ENCODE measurements around the gene PAX9. TPM values are rescaled to one million over a fixed set of nuclear protein-coding genes. Genes with fewer than 3 reads are reported as not detected.

PAX9 gene
- total and polyA plus RNA-seq, 9 of the 15 experiments (the other 6 are each of a cell fraction or from before 2014, with no cell fraction given), result 0.87 to 2.4 (median 1.3) TPM

- no peaks in the 10 kb centered on the region for H3K27me3 ChIP-seq (ENCODE audit: control insufficient read depth in 2 of 2, insufficient read depth in 2 of 2, low read length in 2 of 2)
- FAIRE-seq, result no peak
- POLR2A ChIA-PET, result interaction anchor here (1.1 to 1.5 kb wide), 2 partner anchors 9 to 15 kb away, joined by 3 to 4 read pairs; no protein-coding TSS in a partner anchor
- no peak for TF ChIP-seq HDAC8 (tag; IDR thresholded peaks at IDR 0.05)
- peak; percentile 24; the same call in 1 of the 2 replicates for TF ChIP-seq ZNF263 (CRISPR knock-in tag; IDR thresholded peaks at IDR 0.05; ENCODE audit: borderline replicate concordance)
- no peak for TF ChIP-seq YY1 (IDR thresholded peaks at IDR 0.05; ENCODE audit: borderline replicate concordance in 1 of 3, control insufficient read depth in 1 of 3, extremely low read depth in 1 of 3, insufficient read depth in 3 of 3, insufficient read length in 1 of 3, insufficient replicate concordance in 2 of 3, low read depth in 1 of 3, low read length in 2 of 3)
- TF ChIP-seq, protein P1, sequence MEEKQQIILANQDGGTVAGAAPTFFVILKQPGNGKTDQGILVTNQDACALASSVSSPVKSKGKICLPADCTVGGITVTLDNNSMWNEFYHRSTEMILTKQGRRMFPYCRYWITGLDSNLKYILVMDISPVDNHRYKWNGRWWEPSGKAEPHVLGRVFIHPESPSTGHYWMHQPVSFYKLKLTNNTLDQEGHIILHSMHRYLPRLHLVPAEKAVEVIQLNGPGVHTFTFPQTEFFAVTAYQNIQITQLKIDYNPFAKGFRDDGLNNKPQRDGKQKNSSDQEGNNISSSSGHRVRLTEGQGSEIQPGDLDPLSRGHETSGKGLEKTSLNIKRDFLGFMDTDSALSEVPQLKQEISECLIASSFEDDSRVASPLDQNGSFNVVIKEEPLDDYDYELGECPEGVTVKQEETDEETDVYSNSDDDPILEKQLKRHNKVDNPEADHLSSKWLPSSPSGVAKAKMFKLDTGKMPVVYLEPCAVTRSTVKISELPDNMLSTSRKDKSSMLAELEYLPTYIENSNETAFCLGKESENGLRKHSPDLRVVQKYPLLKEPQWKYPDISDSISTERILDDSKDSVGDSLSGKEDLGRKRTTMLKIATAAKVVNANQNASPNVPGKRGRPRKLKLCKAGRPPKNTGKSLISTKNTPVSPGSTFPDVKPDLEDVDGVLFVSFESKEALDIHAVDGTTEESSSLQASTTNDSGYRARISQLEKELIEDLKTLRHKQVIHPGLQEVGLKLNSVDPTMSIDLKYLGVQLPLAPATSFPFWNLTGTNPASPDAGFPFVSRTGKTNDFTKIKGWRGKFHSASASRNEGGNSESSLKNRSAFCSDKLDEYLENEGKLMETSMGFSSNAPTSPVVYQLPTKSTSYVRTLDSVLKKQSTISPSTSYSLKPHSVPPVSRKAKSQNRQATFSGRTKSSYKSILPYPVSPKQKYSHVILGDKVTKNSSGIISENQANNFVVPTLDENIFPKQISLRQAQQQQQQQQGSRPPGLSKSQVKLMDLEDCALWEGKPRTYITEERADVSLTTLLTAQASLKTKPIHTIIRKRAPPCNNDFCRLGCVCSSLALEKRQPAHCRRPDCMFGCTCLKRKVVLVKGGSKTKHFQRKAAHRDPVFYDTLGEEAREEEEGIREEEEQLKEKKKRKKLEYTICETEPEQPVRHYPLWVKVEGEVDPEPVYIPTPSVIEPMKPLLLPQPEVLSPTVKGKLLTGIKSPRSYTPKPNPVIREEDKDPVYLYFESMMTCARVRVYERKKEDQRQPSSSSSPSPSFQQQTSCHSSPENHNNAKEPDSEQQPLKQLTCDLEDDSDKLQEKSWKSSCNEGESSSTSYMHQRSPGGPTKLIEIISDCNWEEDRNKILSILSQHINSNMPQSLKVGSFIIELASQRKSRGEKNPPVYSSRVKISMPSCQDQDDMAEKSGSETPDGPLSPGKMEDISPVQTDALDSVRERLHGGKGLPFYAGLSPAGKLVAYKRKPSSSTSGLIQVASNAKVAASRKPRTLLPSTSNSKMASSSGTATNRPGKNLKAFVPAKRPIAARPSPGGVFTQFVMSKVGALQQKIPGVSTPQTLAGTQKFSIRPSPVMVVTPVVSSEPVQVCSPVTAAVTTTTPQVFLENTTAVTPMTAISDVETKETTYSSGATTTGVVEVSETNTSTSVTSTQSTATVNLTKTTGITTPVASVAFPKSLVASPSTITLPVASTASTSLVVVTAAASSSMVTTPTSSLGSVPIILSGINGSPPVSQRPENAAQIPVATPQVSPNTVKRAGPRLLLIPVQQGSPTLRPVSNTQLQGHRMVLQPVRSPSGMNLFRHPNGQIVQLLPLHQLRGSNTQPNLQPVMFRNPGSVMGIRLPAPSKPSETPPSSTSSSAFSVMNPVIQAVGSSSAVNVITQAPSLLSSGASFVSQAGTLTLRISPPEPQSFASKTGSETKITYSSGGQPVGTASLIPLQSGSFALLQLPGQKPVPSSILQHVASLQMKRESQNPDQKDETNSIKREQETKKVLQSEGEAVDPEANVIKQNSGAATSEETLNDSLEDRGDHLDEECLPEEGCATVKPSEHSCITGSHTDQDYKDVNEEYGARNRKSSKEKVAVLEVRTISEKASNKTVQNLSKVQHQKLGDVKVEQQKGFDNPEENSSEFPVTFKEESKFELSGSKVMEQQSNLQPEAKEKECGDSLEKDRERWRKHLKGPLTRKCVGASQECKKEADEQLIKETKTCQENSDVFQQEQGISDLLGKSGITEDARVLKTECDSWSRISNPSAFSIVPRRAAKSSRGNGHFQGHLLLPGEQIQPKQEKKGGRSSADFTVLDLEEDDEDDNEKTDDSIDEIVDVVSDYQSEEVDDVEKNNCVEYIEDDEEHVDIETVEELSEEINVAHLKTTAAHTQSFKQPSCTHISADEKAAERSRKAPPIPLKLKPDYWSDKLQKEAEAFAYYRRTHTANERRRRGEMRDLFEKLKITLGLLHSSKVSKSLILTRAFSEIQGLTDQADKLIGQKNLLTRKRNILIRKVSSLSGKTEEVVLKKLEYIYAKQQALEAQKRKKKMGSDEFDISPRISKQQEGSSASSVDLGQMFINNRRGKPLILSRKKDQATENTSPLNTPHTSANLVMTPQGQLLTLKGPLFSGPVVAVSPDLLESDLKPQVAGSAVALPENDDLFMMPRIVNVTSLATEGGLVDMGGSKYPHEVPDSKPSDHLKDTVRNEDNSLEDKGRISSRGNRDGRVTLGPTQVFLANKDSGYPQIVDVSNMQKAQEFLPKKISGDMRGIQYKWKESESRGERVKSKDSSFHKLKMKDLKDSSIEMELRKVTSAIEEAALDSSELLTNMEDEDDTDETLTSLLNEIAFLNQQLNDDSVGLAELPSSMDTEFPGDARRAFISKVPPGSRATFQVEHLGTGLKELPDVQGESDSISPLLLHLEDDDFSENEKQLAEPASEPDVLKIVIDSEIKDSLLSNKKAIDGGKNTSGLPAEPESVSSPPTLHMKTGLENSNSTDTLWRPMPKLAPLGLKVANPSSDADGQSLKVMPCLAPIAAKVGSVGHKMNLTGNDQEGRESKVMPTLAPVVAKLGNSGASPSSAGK (IDR thresholded peaks at IDR 0.05), result peak; percentile 41; the same call in 1 of the 2 replicates
- no peak for TF ChIP-seq SLC30A9 (CRISPR knock-in tag; IDR thresholded peaks at IDR 0.05)
- no peak for TF ChIP-seq FUS (optimal IDR thresholded peaks at IDR 0.05; ENCODE audit: low read depth, low read length)
- TF ChIP-seq MTA2 (IDR thresholded peaks at IDR 0.05; ENCODE audit: low read depth), result no peak
- peak; percentile 22; the same call in 1 of the 2 replicates for TF ChIP-seq RBFOX2 (IDR thresholded peaks at IDR 0.05; ENCODE audit: low read depth, low read length)
- peak in 1 of 2 experiments; percentile 51; a peak in 1 of 4 replicates for TF ChIP-seq MAZ (CRISPR knock-in tag; conservative IDR thresholded peaks at IDR 0.05 in 1 of 2, IDR thresholded peaks at IDR 0.05 in 1 of 2)
- no peak for TF ChIP-seq L3MBTL2 (IDR thresholded peaks at IDR 0.05)
- TF ChIP-seq ZNF354B (CRISPR knock-in tag; IDR thresholded peaks at IDR 0.05), result no peak
- TF ChIP-seq CBFB (CRISPR knock-in tag; IDR thresholded peaks at IDR 0.05), result no peak
Measured at GRCh38 chr14:36662258-36662542, 540 bp downstream of the PAX9 start.

More at GRCh38 chr14:36662258-36662542, 540 bp downstream of the PAX9 start:
- Histone ChIP-seq H3K9me3 (replicated peaks; ENCODE audit: control insufficient read depth, insufficient read depth, low read depth, low read length) (no peaks in the 10 kb centered on the region; the same call in 1 of the 2 replicates), H3K4me1 (replicated peaks in 1 of 2; ENCODE audit: control insufficient read depth in 2 of 2, insufficient read depth in 2 of 2, low read length in 2 of 2) (peaks cover 0 to 21% of the 10 kb centered on the region in 2 experiments; a peak in 2 of 5 replicates), H4K20me1 (replicated peaks; ENCODE audit: control insufficient read depth, insufficient read depth, low read length) (no peaks in the 10 kb centered on the region), H2AFZ (ENCODE audit: low read depth, low read length) (peak overlapping the region; percentile 95), H3K79me2 (ENCODE audit: control insufficient read depth, insufficient read depth, low read length) (peaks cover 6% of the 10 kb centered on the region; the same call in 2 of the 3 replicates), H3K4me3 (peak overlapping the region; percentile 73), H3K36me3 (ENCODE audit: control insufficient read depth, insufficient read depth, low read length) (peaks cover 13% of the 10 kb centered on the region), H3K27ac (ENCODE audit: extremely low read depth, low read depth, low read length) (peak overlapping the region; percentile 71), H3K9me1 (ENCODE audit: control insufficient read depth, insufficient read depth, low read length) (no peaks in the 10 kb centered on the region), H3K9ac (ENCODE audit: insufficient read depth in 1 of 2, low read depth in 2 of 2, low read length in 2 of 2) (peak overlapping the region; percentile 59 to 90), H3K4me2 (ENCODE audit: insufficient read depth, low read length) (peak overlapping the region; percentile 87)
- in situ Hi-C loops (cut with MboI) (no loop called here), intact Hi-C loops (cut with micrococcal nuclease) (loop anchor here (10.0 kb wide), 1 partner anchor 103 kb away; no protein-coding TSS in a partner anchor)
- ATAC-seq (no peak), DNase-seq (ENCODE audit: extremely low read depth in 1 of 4, low spot score in 3 of 4) (no peak)
- 0% methylated on average over 4 of the region's 11 CpGs for WGBS (ENCODE audit: insufficient coverage, low coverage, missing lambda C conversion rate)
- no TSS peak for BruUV-seq (replicated peaks)
- CTCF ChIA-PET (ENCODE audit: low intra/inter-chr PET ratio), result no interaction called here

Measured in K562 (cell line).